K562 (cell line): ENCODE results near the gene DNAH8. TPM values are rescaled to one million over a fixed set of nuclear protein-coding genes. Genes with fewer than 3 reads are reported as not detected.

Experiments
- AFF1 ChIP-seq, 2 experiments: fragments of 450-650 bp; IDR thresholded peaks; 2 replicates each; pipeline ENCODE4 v1.6.1; 2018; ENCODE audit warnings: mild to moderate bottlenecking in 2 of 2, low read depth in 1 of 2; ENCODE audit not compliant: partially characterized antibody in 2 of 2
- CBFA2T2 ChIP-seq: fragments of 450-650 bp; conservative IDR thresholded peaks from 2 replicates; pipeline ENCODE4 v1.6.1; 2017; ENCODE audit warnings: mild to moderate bottlenecking
- CTBP1 ChIP-seq: fragments of 450-650 bp; IDR thresholded peaks from 2 replicates; pipeline ENCODE4 v1.6.1; 2016; ENCODE audit warnings: borderline replicate concordance
- DIDO1 ChIP-seq: fragments of 450-650 bp; IDR thresholded peaks from 2 replicates; pipeline ENCODE4 v1.6.1; 2016; ENCODE audit warnings: low read depth, missing biosample characterization, missing genetic modification characterization
- KAT8 ChIP-seq: fragments of 450-650 bp; IDR thresholded peaks from 2 replicates; pipeline ENCODE4 v1.6.1; 2016; ENCODE audit warnings: low read depth, mild to moderate bottlenecking
- MECOM ChIP-seq: fragments of 250-450 bp; sonication (Bioruptor Pico); IDR thresholded peaks from 2 replicates; pipeline ENCODE4 v1.8.0; 2022; ENCODE audit warnings: inconsistent platforms
- NR4A1 ChIP-seq, 2 experiments: fragments of 250-450 bp in 1 of 2; fragments of 450-650 bp in 1 of 2; sonication (Bioruptor Pico) in 1 of 2; IDR thresholded peaks; 2 replicates each; pipeline versions ENCODE4 v1.4.0 to v1.6.1; 2016 to 2020; ENCODE audit warnings: mild to moderate bottlenecking in 2 of 2, missing compliant biosample characterization in 1 of 2, missing genetic modification characterization in 1 of 2, moderate library complexity in 1 of 2
- REST ChIP-seq, 2 experiments: fragments of 450-650 bp; formaldehyde crosslinking in 1 of 2; IDR thresholded peaks; 2 replicates each; pipeline versions ENCODE4 v1.4.0 to v1.6.1; 2014 to 2020; ENCODE audit warnings: mild to moderate bottlenecking in 2 of 2, borderline replicate concordance in 1 of 2, low read depth in 1 of 2
- ZC3H11A ChIP-seq: IDR thresholded peaks from 2 replicates; pipeline ENCODE4 v1.6.1; 2012; ENCODE audit warnings: low read depth, low read length, improper control_type of control experiment
- ZNF449 ChIP-seq: fragments of 250-450 bp; sonication (Bioruptor Pico); IDR thresholded peaks from 2 replicates; pipeline ENCODE4 v1.8.0; 2022; ENCODE audit warnings: moderate library complexity, mild to moderate bottlenecking, inconsistent platforms
- polyA plus RNA-seq, 8 experiments: library from polyadenylated mRNA; depleted of rRNA in 4 of 8; stranded (reverse) in 5 of 8; unstranded in 3 of 8; fragments of >200 nt; fragmentation: Nextera tagmentation in 2 of 8; fragmentation: Illumina TruSeq in 1 of 8; extraction: Ambion mirVana in 2 of 8; extraction: Trizol in 1 of 8; gene quantifications; 2 replicates each; pipeline versions ENCODE4 v1.2.1 to v1.2.3, GENCODE V29; 2011 to 2014; ENCODE audit warnings: inconsistent platforms in 1 of 8, missing spikeins in 1 of 8
- total RNA-seq, 7 experiments: library from RNA; depleted of rRNA in 6 of 7; stranded (reverse); fragments of >200 nt in 6 of 7; fragmentation: Illumina TruSeq in 2 of 7; extraction: Trizol in 2 of 7; gene quantifications; 2 replicates each; pipeline versions ENCODE4 v1.2.1 to v1.2.3, GENCODE V29; 2011 to 2021; ENCODE audit warnings: low replicate concordance in 1 of 7

The DNAH8 gene
- total and polyA plus RNA-seq, 9 of the 15 experiments (the other 6 are each of a cell fraction or from before 2014, with no cell fraction given): 1.2 to 4.2 (median 2.9) TPM

GRCh38 chr6:39037082-39037508 lies 322.0 kb downstream of the DNAH8 start (continued):
- no peak for TF ChIP-seq REST (IDR thresholded peaks at IDR 0.05; ENCODE audit: borderline replicate concordance)
- TF ChIP-seq REST (CRISPR knock-in tag; IDR thresholded peaks at IDR 0.05; ENCODE audit: low read depth): no peak
- no peak for TF ChIP-seq MECOM (CRISPR knock-in tag)
- TF ChIP-seq ZC3H11A: no peak
- no peak for TF ChIP-seq DIDO1
- peak; percentile 42; the same call in 1 of the 2 replicates for TF ChIP-seq CTBP1
- no peak for TF ChIP-seq ZNF449 (CRISPR knock-in tag)
- TF ChIP-seq KAT8: no peak
- TF ChIP-seq CBFA2T2: peak; percentile 92
- no peak for TF ChIP-seq NR4A1 (CRISPR knock-in tag; IDR thresholded peaks at IDR 0.05)
- TF ChIP-seq NR4A1 (tag; IDR thresholded peaks at IDR 0.05): 0 out of 2 replicates have a peak, but pooled peaks have one; percentile 36
- TF ChIP-seq AFF1 (IDR thresholded peaks at IDR 0.05; ENCODE audit: low read depth in 1 of 2, partially characterized antibody in 2 of 2): peak in 1 of 2 experiments; percentile 25
